Dendritic cell treated with granulocyte-macrophage colony-stimulating factor and Interleukin-4, amounts not matched to agents 40 ng/mL and 50 ng/mL, for 4 days (primary cell): Measurements from ENCODE around the gene HSD17B3.
"Not testable (repeated sequence)": the region's sequence is repeated elsewhere in the genome, so short reads cannot be mapped to it uniquely, and the experiment has no call there.

Experiments used
- H3K27ac Mint-ChIP-seq: one replicate; pipeline ENCODE4 v1.8.0; 2022; ENCODE audit warnings: mild to moderate bottlenecking, mixed read lengths
- H3K27me3 Mint-ChIP-seq: one replicate; pipeline ENCODE4 v1.8.0; 2022; ENCODE audit warnings: mild to moderate bottlenecking, mixed read lengths
- H3K36me3 Mint-ChIP-seq: one replicate; pipeline ENCODE4 v1.8.0; 2022; ENCODE audit warnings: low read depth, mixed read lengths
- H3K4me1 Mint-ChIP-seq: one replicate; pipeline ENCODE4 v1.8.0; 2022; ENCODE audit warnings: low read depth, mixed read lengths
- H3K4me3 Mint-ChIP-seq: one replicate; pipeline ENCODE4 v1.8.0; 2022; ENCODE audit warnings: mild to moderate bottlenecking, moderate library complexity, mixed read lengths
- H3K9me3 Mint-ChIP-seq: one replicate; pipeline ENCODE4 v1.8.0; 2022; ENCODE audit warnings: mixed read lengths
- intact Hi-C: fragments of 100-400 bp; cut with micrococcal nuclease; formaldehyde crosslinking; loops from one replicate; pipeline ENCODE4 v1.15.0; 2022

The HSD17B3 gene

GRCh38 chr9:96236854-96237550, 65.0 kb downstream of the HSD17B3 start:
- intact Hi-C loops, result no loop called here
- no peak overlapping the region for H3K27ac Mint-ChIP-seq
- no peaks in the 10 kb centered on the region for H3K36me3 Mint-ChIP-seq
- H3K27me3 Mint-ChIP-seq, result peaks cover 31% of the 10 kb centered on the region
- no peaks in the 10 kb centered on the region for H3K4me1 Mint-ChIP-seq
- no peaks in the 10 kb centered on the region for H3K9me3 Mint-ChIP-seq
- no peak overlapping the region for H3K4me3 Mint-ChIP-seq

GRCh38 chr9:96236337-96236736, 65.6 kb downstream of the HSD17B3 start:
- intact Hi-C loops, H3K27ac Mint-ChIP-seq, H3K36me3 Mint-ChIP-seq, H3K9me3 Mint-ChIP-seq, H3K4me1 Mint-ChIP-seq, H3K4me3 Mint-ChIP-seq: not testable (repeated sequence)
- peaks cover 29% of the 10 kb centered on the region for H3K27me3 Mint-ChIP-seq

- H3K27ac Mint-ChIP-seq, result no peak overlapping the region
- no peaks in the 10 kb centered on the region for H3K9me3 Mint-ChIP-seq
- no peak overlapping the region for H3K4me3 Mint-ChIP-seq
- H3K4me1 Mint-ChIP-seq, result no peaks in the 10 kb centered on the region
- intact Hi-C loops, result loop anchor here (5.0 kb wide), 2 partner anchors 85 to 435 kb away; no protein-coding TSS in a partner anchor
- no peaks in the 10 kb centered on the region for H3K36me3 Mint-ChIP-seq
- H3K27me3 Mint-ChIP-seq, result peaks cover 21% of the 10 kb centered on the region
Observed at GRCh38 chr9:96232539-96233241, 69.3 kb downstream of the HSD17B3 start.

GRCh38 chr9:96232164-96232538, 69.8 kb downstream of the HSD17B3 start:
- Mint-ChIP-seq H3K9me3 (no peaks in the 10 kb centered on the region), H3K27me3 (peaks cover 23% of the 10 kb centered on the region), H3K4me1 (no peaks in the 10 kb centered on the region), H3K4me3 (no peak overlapping the region), H3K36me3 (no peaks in the 10 kb centered on the region), H3K27ac (no peak overlapping the region)
- intact Hi-C loops, result loop anchor here (5.0 kb wide), 2 partner anchors 85 to 435 kb away; no protein-coding TSS in a partner anchor

- Mint-ChIP-seq H3K4me1 (no peaks in the 10 kb centered on the region), H3K4me3 (no peak overlapping the region), H3K36me3 (no peaks in the 10 kb centered on the region), H3K27ac (no peak overlapping the region), H3K9me3 (peaks cover 1% of the 10 kb centered on the region), H3K27me3 (peaks cover 28% of the 10 kb centered on the region)
- intact Hi-C loops, result loop anchor here (5.0 kb wide), 2 partner anchors 87 to 437 kb away; no protein-coding TSS in a partner anchor
Observed at GRCh38 chr9:96230002-96230401, 72.0 kb downstream of the HSD17B3 start.

- no peak overlapping the region for H3K4me3 Mint-ChIP-seq
- no peaks in the 10 kb centered on the region for H3K36me3 Mint-ChIP-seq
- intact Hi-C loops, result no loop called here
- H3K9me3 Mint-ChIP-seq, result peaks cover 20% of the 10 kb centered on the region
- no peak overlapping the region for H3K27ac Mint-ChIP-seq
- H3K4me1 Mint-ChIP-seq, result peaks cover 19% of the 10 kb centered on the region
- peaks cover 54% of the 10 kb centered on the region for H3K27me3 Mint-ChIP-seq
Observed at GRCh38 chr9:96222132-96222531, 79.8 kb downstream of the HSD17B3 start.

GRCh38 chr9:96219900-96220257, 82.1 kb downstream of the HSD17B3 start:
- H3K27me3 Mint-ChIP-seq, result peaks cover 63% of the 10 kb centered on the region
- no peaks in the 10 kb centered on the region for H3K36me3 Mint-ChIP-seq
- no peak overlapping the region for H3K27ac Mint-ChIP-seq
- H3K4me1 Mint-ChIP-seq, result peaks cover 33% of the 10 kb centered on the region
- H3K4me3 Mint-ChIP-seq, result no peak overlapping the region
- intact Hi-C loops, result loop anchor here (5.0 to 10.0 kb wide), 4 partner anchors 158 to 705 kb away; partner anchors contain the start of genes ERCC6L2 and PTCH1
- peaks cover 17% of the 10 kb centered on the region for H3K9me3 Mint-ChIP-seq

- Mint-ChIP-seq H3K4me1 (peaks cover 35% of the 10 kb centered on the region), H3K4me3 (peak overlapping the region; percentile 41), H3K9me3 (peaks cover 11% of the 10 kb centered on the region), H3K27ac (no peak overlapping the region), H3K36me3 (no peaks in the 10 kb centered on the region), H3K27me3 (peaks cover 65% of the 10 kb centered on the region)
- intact Hi-C loops, result loop anchor here (5.0 to 10.0 kb wide), 4 partner anchors 157 to 704 kb away; partner anchors contain the start of genes ERCC6L2 and PTCH1
Observed at GRCh38 chr9:96219026-96219899, 82.7 kb downstream of the HSD17B3 start.

GRCh38 chr9:96217754-96218693, 84.0 kb downstream of the HSD17B3 start:
- peaks cover 62% of the 10 kb centered on the region for H3K27me3 Mint-ChIP-seq
- H3K9me3 Mint-ChIP-seq, result no peaks in the 10 kb centered on the region
- peak overlapping the region; percentile 73 for H3K27ac Mint-ChIP-seq

GRCh38 chr9:96217294-96217707, 84.7 kb downstream of the HSD17B3 start:
- no peaks in the 10 kb centered on the region for H3K9me3 Mint-ChIP-seq
- intact Hi-C loops, result loop anchor here (5.0 to 10.0 kb wide), 4 partner anchors 155 to 702 kb away; partner anchors contain the start of genes ERCC6L2 and PTCH1
- peaks cover 60% of the 10 kb centered on the region for H3K27me3 Mint-ChIP-seq
- peak overlapping the region; percentile 71 for H3K4me3 Mint-ChIP-seq
- H3K27ac Mint-ChIP-seq, result peak overlapping the region; percentile 73
- no peaks in the 10 kb centered on the region for H3K36me3 Mint-ChIP-seq
- H3K4me1 Mint-ChIP-seq, result peaks cover 35% of the 10 kb centered on the region

More at GRCh38 chr9:96217754-96218693, 84.0 kb downstream of the HSD17B3 start:
- intact Hi-C loops, result loop anchor here (1.0 to 10.0 kb wide), 5 partner anchors 156 to 703 kb away; partner anchors contain the start of genes ERCC6L2 and PTCH1
- H3K4me3 Mint-ChIP-seq, result peak overlapping the region; percentile 71
- H3K36me3 Mint-ChIP-seq, result no peaks in the 10 kb centered on the region
- H3K4me1 Mint-ChIP-seq, result peaks cover 35% of the 10 kb centered on the region

- H3K36me3 Mint-ChIP-seq, result no peaks in the 10 kb centered on the region
- H3K4me1 Mint-ChIP-seq, result peaks cover 35% of the 10 kb centered on the region
- H3K27me3 Mint-ChIP-seq, result peaks cover 54% of the 10 kb centered on the region
- H3K9me3 Mint-ChIP-seq, result no peaks in the 10 kb centered on the region
- intact Hi-C loops, result loop anchor here (5.0 to 10.0 kb wide), 4 partner anchors 154 to 702 kb away; partner anchors contain the start of genes ERCC6L2 and PTCH1
- H3K4me3 Mint-ChIP-seq, result no peak overlapping the region
- H3K27ac Mint-ChIP-seq, result no peak overlapping the region
Observed at GRCh38 chr9:96216583-96216982, 85.4 kb downstream of the HSD17B3 start.

GRCh38 chr9:96215841-96216240, 86.1 kb downstream of the HSD17B3 start:
- H3K27me3 Mint-ChIP-seq, result peaks cover 51% of the 10 kb centered on the region
- H3K9me3 Mint-ChIP-seq, result no peaks in the 10 kb centered on the region
- no peaks in the 10 kb centered on the region for H3K36me3 Mint-ChIP-seq
- H3K4me1 Mint-ChIP-seq, result peaks cover 35% of the 10 kb centered on the region
- no peak overlapping the region for H3K27ac Mint-ChIP-seq
- intact Hi-C loops, result loop anchor here (5.0 to 10.0 kb wide), 4 partner anchors 154 to 701 kb away; partner anchors contain the start of genes ERCC6L2 and PTCH1
- no peak overlapping the region for H3K4me3 Mint-ChIP-seq
